Mucosa of descending colon (tissue), 3 donors: Measurements from ENCODE around the gene GMDS. TPM values are rescaled to one million over a fixed set of nuclear protein-coding genes. Genes with fewer than 3 reads are reported as not detected.

Experiments
- ATAC-seq: fragments of 200-7000 bp; cut with Tn5 transposase; one replicate; pipeline ENCODE4 v1.9.1; 2020; ENCODE audit warnings: mild to moderate bottlenecking, moderate library complexity
- DNase-seq, 3 donors: peaks; one replicate each; pipeline ENCODE4 v3.0.0-alpha.2; 2020
- H3K36me3 ChIP-seq: fragments of 200-600 bp; one replicate; pipeline ENCODE4 v1.8.0; 2021; ENCODE audit warnings: low read depth, mild to moderate bottlenecking
- H3K4me1 ChIP-seq: fragments of 200-600 bp; one replicate; pipeline ENCODE4 v1.8.0; 2021; ENCODE audit warnings: low read depth, mild to moderate bottlenecking
- H3K4me3 ChIP-seq: fragments of 200-600 bp; one replicate; pipeline ENCODE4 v1.8.0; 2021; ENCODE audit warnings: mild to moderate bottlenecking
- H3K9me3 ChIP-seq: fragments of 200-600 bp; one replicate; pipeline ENCODE4 v1.8.0; 2021; ENCODE audit warnings: mild to moderate bottlenecking
- CTCF ChIP-seq: fragments of 200-600 bp; IDR thresholded peaks from one replicate; pipeline ENCODE4 v1.8.0; 2022; ENCODE audit warnings: antibody characterized with exemption, mild to moderate bottlenecking
- intact Hi-C, 2 donors: fragments of 100-400 bp; cut with DNase I in 1 of 2; cut with micrococcal nuclease in 1 of 2; formaldehyde crosslinking; loops; one replicate each; pipeline versions ENCODE4 v1.11.0 to v1.11.1; 2022; cut with DNase I, micrococcal nuclease
- total RNA-seq, 3 donors: library from RNA; stranded (reverse); fragmentation: NEBNext Ultra II Directional in 2 of 3; extraction: Animal tissue kit (Norgen Biotek cat#: 25700) in 2 of 3; gene quantifications; one replicate each; pipeline versions ENCODE4 v1.2.1 to v1.2.4, GENCODE V29; 2021 to 2023
- donor health status: DM: no; HTN: no; CAD: no; lungs with moderate emphysema.
- donor health status: DM: no; HTN: no; CAD: no.
- donor health status: DM: no; HTN: yes; CAD: no.

The GMDS gene
- total RNA-seq, 3 donors from 2014 or later = 68.0 to 228 (median 135) TPM

- no peak overlapping the region for H3K4me3 ChIP-seq
- no peaks in the 10 kb centered on the region for H3K9me3 ChIP-seq
- DNase-seq (no peak), ATAC-seq (no peak)
- no peaks in the 10 kb centered on the region for H3K4me1 ChIP-seq
- H3K36me3 ChIP-seq = no peaks in the 10 kb centered on the region
- intact Hi-C loops = no loop called here
- no peak for TF ChIP-seq CTCF
Measured at GRCh38 chr6:2063547-2063946, 181.9 kb downstream of the GMDS start.

GRCh38 chr6:2061880-2062279, 183.5 kb downstream of the GMDS start:
- no peaks in the 10 kb centered on the region for H3K4me1 ChIP-seq
- no peaks in the 10 kb centered on the region for H3K36me3 ChIP-seq
- no peak for TF ChIP-seq CTCF
- ATAC-seq = no peak
- no peak for DNase-seq
- intact Hi-C loops = no loop called here
- H3K9me3 ChIP-seq = no peaks in the 10 kb centered on the region
- H3K4me3 ChIP-seq = no peak overlapping the region

GRCh38 chr6:2055911-2056310, 189.5 kb downstream of the GMDS start:
- no peak for TF ChIP-seq CTCF
- DNase-seq (no peak), ATAC-seq (no peak)
- no peaks in the 10 kb centered on the region for H3K36me3 ChIP-seq
- no peak overlapping the region for H3K4me3 ChIP-seq
- intact Hi-C loops = no loop called here
- H3K4me1 ChIP-seq = no peaks in the 10 kb centered on the region
- H3K9me3 ChIP-seq = no peaks in the 10 kb centered on the region

- ATAC-seq = no peak
- DNase-seq = no peak
- Histone ChIP-seq H3K4me1 (no peaks in the 10 kb centered on the region), H3K9me3 (no peaks in the 10 kb centered on the region), H3K4me3 (no peak overlapping the region), H3K36me3 (no peaks in the 10 kb centered on the region)
- intact Hi-C loops = no loop called here
- no peak for TF ChIP-seq CTCF
Measured at GRCh38 chr6:2055143-2055542, 190.3 kb downstream of the GMDS start.

GRCh38 chr6:2054516-2055067, 190.8 kb downstream of the GMDS start:
- DNase-seq (no peak), ATAC-seq (no peak)
- no peaks in the 10 kb centered on the region for H3K36me3 ChIP-seq
- no peaks in the 10 kb centered on the region for H3K9me3 ChIP-seq
- no peak for TF ChIP-seq CTCF
- no peaks in the 10 kb centered on the region for H3K4me1 ChIP-seq
- no peak overlapping the region for H3K4me3 ChIP-seq
- intact Hi-C loops = no loop called here

GRCh38 chr6:2053691-2054090, 191.7 kb downstream of the GMDS start:
- intact Hi-C loops = no loop called here
- Histone ChIP-seq H3K36me3 (no peaks in the 10 kb centered on the region), H3K9me3 (no peaks in the 10 kb centered on the region), H3K4me1 (no peaks in the 10 kb centered on the region), H3K4me3 (no peak overlapping the region)
- TF ChIP-seq CTCF = no peak
- ATAC-seq (no peak), DNase-seq (no peak)
